Measurements from ENCODE around the gene UBL3.
A peak's percentile ranks its signal among the peaks of the same experiment; 100 is the strongest.

Gene UBL3

GRCh38 chr13:29754473-29754806, 96.0 kb downstream of the UBL3 start:
- peak; percentile 17 for DNase-seq (ENCODE audit: low spot score)

DNA sequence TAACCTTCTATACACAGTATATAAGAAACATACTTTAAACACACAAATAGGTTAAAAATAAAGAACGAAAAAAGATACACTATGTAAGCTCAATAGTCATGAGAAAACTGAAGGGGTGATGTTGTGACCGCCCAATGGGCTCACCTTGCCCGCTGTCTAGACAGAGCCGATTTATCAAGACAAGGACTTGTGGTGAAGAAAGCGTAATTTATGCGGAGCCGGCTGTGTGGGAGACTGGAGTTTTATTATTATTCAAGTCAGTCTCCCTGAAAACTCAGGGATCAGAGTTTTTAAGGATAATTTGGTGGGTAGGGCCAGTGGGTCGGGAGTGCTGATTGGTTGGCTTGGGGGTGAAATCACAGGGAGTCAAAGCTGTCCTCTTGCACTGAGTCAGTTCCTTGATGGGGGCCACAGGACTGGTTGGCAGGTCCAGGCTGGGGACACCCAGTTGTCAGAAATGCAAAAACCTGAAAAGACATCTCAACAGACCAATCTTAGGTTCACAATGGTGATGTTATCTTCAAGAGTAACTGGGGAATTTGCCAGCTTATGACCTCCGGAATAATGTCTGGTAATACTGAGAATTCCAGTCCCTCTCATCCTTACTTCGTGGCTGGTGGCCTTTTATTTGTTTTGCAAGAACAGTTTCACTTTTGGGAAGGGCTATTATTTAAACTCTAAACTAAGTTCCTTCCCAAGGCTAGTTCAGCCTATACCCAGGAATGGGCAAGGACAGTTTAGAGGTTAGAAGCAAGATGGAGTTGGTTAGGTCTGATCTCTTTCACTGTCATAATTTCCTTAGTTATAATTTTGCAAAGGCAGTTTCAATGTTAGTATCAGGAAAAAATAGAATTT, 96.6 kb downstream of the UBL3 start:
- DNase-seq (ENCODE audit: low spot score): peak; percentile 23

DNA sequence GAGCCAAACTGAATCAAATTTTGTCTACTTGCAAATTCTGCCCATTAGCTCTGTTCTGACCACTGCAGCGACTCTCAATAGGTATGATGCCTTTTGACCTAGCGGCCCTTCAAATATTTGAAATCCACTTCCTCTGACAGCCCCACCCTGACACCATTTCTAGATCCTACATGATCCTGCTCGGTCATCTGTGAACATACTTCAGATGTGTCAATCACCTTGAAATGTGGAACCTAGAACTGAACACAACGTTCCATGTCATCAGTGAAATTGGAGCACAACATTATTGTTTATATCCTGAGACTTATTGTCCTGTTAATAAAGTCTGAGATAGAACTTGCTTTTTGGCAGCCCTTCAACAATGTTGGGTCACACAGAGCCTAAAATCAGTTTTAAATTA, 98.2 kb downstream of the UBL3 start:
- DNase-seq (ENCODE audit: low spot score): no peak

DNA sequence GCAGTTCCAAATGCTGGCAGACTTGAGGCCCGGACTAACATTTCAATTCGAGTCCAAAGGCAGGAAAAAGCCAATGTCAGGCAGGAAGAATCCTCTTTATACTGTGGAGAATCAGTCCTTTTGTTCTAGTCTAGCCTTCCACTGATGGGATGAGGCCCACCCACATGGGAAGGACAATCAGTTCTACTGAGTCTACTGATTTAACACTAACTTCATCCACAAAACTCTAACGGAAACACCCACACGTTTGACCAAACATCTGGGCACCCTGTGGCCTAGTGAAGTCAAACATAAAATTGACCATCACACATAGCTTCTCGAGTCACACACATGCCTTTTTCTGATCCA, 100.3 kb downstream of the UBL3 start:
- DNase-seq (ENCODE audit: low spot score): no peak

DNA sequence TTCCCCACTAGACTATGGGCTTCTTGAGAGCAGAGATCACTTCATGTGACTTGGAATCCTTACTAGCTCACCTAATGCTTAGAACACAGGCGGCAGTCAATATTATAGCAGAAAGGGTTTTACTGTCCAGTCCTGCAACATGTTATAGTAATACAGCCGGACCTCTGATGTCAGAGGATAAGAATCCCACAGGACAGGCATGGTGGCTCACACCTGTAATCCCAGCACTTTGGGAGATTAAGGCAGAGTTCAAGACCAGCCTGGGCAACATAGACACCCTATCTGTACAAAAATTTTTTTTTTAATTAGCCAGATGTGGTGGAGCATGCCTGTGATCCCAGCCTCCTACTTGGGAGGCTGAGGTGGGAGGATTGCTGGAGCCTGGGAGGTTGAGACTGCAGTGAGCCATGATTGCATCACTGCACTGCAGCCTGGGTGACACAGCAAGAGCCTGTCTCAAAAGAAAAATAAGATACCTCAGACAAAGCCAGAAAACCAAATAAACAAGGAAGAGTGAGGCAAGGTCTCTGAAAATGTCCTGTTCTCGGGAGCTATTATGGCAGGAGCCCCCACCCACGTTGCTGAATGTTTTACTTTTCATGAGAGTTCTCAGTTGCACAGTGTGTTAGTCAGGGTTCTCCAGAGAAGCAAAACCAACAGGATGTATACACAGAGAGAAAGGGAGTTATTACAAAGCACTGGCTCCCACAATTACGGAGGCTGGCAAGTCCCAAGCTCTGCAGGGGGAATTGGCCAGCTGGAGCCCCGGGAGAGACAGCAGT, 100.8 kb downstream of the UBL3 start:
- DNase-seq (ENCODE audit: low spot score): peak; percentile 18

DNA sequence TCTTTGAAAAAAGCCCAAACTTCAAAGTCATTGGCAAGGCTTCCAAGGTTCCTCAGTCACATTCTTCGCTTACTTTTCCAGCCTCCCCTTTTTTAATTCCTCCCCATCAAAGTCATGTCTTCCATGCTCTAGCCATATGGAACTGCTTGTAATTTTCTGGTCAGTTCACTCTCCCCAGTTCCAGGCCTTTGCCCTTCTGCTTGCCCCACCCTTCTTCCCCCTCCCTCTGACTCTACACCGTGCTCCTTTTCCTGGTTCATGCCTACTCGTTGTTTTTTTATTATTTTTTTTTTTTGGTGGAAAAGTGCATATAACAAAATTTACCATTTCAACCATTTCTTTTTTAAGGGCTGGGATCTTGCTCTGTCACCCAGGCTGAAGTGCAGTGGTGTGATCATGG, 102.3 kb downstream of the UBL3 start:
- no peak for DNase-seq (ENCODE audit: low spot score)

- DNase-seq (ENCODE audit: low spot score): no peak
Observed at GRCh38 chr13:29746148-29746677, 104.2 kb downstream of the UBL3 start.

GRCh38 chr13:29745704-29746103, 104.7 kb downstream of the UBL3 start:
- no peak for DNase-seq (ENCODE audit: low spot score)

- DNase-seq (ENCODE audit: low spot score): peak; percentile 78
Observed at GRCh38 chr13:29743201-29743786, 107.1 kb downstream of the UBL3 start.

- no peak for DNase-seq (ENCODE audit: low spot score)
Observed at GRCh38 chr13:29740961-29741360, 109.5 kb downstream of the UBL3 start.

- no peak for DNase-seq (ENCODE audit: low spot score)
Observed at GRCh38 chr13:29737061-29737460, 113.4 kb downstream of the UBL3 start.

- no peak for DNase-seq (ENCODE audit: low spot score)
Observed at GRCh38 chr13:29733147-29733611, 117.2 kb downstream of the UBL3 start.

DNA sequence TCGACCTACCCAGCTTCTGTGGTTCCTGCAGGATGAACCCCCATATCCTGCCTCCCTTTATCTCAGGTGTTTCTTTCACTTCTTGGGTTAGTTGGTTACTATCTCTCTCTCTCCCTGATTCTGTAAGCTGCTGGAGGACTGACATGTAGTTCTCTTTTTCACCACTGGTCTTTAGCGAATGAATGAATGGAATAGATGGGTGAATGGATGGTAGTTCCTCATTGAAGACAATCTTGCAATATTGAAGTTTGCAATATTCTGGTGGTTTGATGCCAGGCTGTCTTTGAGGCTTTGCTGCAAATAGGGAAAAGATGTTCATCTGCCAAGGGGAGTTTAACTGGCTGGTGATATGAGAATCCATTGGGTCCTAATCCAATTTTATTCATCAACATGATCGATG, 120.2 kb downstream of the UBL3 start:
- no peak for DNase-seq (ENCODE audit: low spot score)

- DNase-seq (ENCODE audit: low spot score): no peak
Observed at GRCh38 chr13:29722415-29722814, 128.0 kb downstream of the UBL3 start.

- DNase-seq (ENCODE audit: low spot score): no peak
Observed at GRCh38 chr13:29721766-29722165, 128.7 kb downstream of the UBL3 start.

DNA sequence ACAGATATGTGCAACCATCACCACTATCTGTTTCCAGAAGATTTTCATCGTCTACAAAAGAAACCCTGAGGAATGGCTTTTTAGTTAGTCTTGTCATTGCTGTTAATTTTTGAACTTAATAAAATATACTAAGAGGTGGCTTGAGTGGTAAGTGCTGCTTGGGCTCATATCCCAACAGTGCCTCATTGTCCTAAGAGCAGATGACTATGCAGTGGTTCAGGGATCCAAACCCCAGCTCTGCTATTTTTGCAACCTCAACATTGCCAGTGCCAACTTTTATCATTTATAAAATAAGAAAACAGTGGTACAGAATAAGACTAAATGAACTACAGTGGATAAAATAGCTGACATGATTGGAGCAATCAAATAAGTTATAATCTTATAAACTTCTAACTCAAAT, 131.7 kb downstream of the UBL3 start:
- DNase-seq (ENCODE audit: low spot score): peak; percentile 41

- no peak for DNase-seq (ENCODE audit: low spot score)
Observed at GRCh38 chr13:29716493-29716892, 133.9 kb downstream of the UBL3 start.
